Fibroblast of skin of scalp (primary cell): Measurements from ENCODE around the gene SPATS2L.

Experiments
- DNase-seq: peaks from one replicate; pipeline ENCODE4 v3.0.0-alpha.2; 2013

The SPATS2L gene

GRCh38 chr2:200352636-200353035 lies 46.1 kb downstream of the SPATS2L start:
- peak; percentile 51 for DNase-seq

GRCh38 chr2:200353120-200353519 lies 46.6 kb downstream of the SPATS2L start:
- DNase-seq: peak; percentile 35

DNA sequence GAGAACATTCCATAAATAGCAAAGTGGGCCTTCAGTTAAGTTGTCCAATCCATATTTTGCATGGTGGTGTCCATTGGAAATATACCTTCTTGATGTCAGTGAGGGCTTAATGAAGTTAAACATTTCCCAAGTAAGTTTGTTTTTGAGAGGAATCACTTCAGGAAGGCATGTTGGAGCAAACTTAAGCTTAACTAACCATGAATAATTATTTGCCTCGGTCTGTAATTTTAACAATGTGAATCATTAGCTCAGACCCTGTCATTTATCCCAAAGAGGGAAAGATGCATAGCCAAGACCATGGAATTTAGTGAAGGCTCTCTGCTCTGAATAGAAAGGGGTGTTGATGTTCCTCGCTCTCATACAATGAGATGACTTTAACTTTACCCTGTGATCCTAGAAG lies 47.4 kb downstream of the SPATS2L start:
- DNase-seq: no peak

- DNase-seq: no peak
Observed at GRCh38 chr2:200354833-200355751, 48.6 kb downstream of the SPATS2L start.

DNA sequence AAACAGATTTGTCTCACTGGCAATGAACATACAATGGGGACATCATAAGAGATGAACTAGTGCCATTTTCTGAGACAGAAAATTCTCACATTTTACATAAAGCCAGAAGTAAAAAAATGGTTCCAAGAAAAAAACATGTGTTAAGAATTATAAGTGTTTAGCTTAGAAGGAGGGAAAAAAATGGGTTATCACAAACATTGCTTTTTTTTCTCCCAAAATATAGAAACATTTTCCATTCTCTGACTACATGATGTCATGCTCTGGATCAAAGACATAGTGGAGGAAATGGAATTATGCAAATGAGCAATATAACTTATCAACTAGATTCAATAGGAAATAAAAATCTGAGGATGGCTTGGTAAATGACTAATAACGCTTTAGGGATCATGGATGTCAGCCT lies 49.8 kb downstream of the SPATS2L start:
- peak; percentile 45 for DNase-seq

GRCh38 chr2:200356857-200357384 lies 50.4 kb downstream of the SPATS2L start:
- DNase-seq: peak; percentile 97

- peak; percentile 79 for DNase-seq
Observed at GRCh38 chr2:200357845-200358244, 51.4 kb downstream of the SPATS2L start.

- DNase-seq: no peak
Observed at GRCh38 chr2:200359552-200359951, 53.1 kb downstream of the SPATS2L start.

- DNase-seq: no peak
Observed at GRCh38 chr2:200360364-200360763, 53.9 kb downstream of the SPATS2L start.

GRCh38 chr2:200362202-200362917 lies 55.9 kb downstream of the SPATS2L start:
- no peak for DNase-seq

DNA sequence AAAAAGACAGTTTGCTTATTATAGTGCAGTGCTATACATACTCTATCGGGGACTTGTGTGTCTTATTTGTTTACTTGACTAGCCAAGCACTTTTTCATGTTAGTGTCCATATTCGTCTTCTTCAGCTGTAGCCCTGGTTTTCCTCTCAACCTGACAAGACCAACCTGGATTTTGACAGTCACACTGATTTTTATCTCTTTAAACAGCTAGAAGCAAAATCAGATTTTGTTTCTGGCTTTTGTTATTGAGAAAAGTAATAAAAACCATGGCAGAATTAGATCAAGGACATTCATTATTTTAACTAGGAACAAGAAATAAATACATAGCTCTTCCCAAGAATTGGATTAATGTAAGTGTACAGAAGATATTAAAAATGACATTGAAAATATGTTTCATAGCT lies 56.8 kb downstream of the SPATS2L start:
- DNase-seq: no peak

DNA sequence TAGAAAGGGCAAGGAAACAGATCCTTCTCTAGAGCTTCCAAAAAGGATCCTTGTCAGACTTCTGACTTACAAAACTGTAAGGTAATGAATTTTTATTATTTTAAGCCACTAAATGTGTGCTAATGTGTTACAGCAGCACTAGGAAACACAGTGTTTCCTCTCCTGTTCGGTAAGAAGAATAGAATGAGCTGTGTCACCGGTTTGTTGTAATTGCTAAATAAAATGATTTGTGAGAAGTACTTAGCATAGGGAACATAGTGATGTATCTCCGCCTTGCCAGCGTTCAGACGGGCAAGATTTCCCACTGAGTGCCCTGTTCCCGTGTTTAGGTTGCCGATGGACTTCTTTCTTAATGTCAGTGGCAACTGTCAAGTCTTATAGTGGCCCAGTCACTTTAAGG lies 57.6 kb downstream of the SPATS2L start:
- DNase-seq: no peak

- no peak for DNase-seq
Observed at GRCh38 chr2:200364620-200365019, 58.1 kb downstream of the SPATS2L start.

DNA sequence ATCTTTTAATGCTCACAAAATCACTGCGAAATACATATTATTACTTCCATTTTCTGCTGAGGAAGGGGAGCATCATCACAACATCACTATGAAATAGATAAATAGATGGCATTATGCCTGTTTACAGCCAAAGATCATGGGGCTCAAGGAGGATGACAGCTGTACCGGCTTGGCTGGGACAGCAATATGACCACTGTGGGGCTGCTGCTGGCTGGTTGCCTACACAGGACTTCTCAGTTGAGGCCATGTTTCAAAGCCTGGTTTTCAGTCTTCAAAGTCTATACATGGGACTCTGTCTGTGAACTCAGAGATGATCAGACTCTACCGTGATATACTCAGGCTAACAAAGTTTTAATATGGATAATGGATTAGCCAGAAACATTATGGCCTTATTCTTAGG lies 58.7 kb downstream of the SPATS2L start:
- DNase-seq: no peak

- no peak for DNase-seq
Observed at GRCh38 chr2:200367155-200367554, 60.7 kb downstream of the SPATS2L start.

DNA sequence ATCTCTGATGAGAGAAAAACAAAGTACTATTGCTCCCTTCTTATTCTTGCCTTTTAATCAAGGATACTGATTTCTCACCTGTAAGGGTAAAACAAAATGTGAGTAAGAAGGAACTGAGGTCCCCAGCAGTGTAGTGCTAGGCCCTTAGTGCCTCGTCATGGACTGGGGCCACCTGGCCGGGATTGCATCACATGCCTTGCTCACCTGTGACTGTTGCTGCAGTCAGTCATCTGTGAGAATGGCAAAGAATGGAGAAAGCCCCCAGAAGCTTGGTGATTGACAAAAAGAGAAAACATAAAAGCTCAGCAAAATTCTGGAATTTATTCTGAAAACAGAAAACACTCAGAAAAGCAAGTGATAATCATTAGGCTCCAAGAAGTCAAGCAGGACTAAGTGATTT lies 63.4 kb downstream of the SPATS2L start:
- DNase-seq: no peak

DNA sequence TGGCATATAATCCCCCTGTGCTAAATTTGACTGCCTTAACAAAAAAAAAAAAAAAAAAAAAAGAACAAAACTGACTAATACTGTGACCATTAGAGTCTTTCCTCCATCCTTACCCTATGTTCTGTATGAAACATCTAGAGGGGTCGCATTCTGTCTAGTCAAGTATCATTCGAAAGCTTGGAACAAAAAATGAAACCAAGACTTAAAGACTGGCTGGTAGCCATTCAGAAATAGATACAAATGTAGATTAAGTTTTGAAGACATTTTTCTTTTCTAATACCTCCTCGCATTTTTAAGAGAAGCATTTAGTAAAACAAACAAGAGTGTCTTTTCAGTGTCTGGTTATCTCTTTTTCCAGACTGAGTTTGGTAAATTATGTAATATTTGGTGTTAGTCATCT lies 66.7 kb downstream of the SPATS2L start:
- DNase-seq: no peak

- DNase-seq: no peak
Observed at GRCh38 chr2:200373973-200374416, 67.5 kb downstream of the SPATS2L start.

- no peak for DNase-seq
Observed at GRCh38 chr2:200376513-200377354, 70.2 kb downstream of the SPATS2L start.

DNA sequence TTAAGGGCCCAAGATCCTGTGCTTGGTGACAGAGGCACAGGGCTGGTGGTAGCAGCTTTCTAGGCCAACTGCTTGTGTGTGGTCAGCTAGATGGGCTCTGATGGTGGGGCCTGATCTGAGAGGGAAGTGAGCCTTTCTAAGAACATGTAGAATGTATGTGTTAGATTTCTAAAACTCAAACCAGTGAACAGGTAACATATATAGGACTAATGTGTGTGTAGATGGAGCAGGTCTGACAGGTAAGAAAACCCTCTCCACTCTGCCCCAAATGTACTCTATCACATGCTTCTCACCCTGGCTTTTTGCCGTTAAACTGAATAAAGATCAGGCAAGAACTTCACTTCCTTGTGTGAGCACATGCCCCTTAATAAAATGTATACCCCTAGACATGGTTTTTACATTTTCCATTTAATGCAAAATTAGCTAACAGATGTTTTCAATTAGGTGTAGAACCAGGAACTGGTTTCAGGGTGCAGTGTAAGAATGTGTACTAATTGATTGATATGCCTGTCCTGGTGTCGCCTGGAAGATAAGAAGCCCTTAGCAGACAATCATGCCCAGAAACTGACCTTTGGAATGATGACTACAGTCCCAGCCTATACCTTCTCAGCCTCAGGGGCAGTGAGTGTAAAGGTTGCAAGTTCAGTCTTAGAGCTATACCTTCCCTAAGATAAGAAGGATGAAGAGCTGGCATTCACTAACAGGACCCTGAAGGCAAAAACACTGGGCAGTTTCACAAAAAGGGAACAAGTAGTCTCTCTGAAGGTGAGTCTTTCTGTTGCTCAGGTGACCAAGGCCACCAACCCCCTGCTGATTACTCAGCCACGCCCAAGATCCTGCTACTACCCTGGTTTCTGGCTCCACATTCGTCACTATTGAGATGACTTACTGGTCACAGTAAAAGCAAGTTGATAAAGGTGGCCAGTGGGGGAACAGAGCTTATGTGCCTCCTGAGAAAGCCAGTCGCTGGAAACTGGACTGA lies 71.2 kb downstream of the SPATS2L start:
- DNase-seq: no peak

GRCh38 chr2:200378652-200379290 lies 72.3 kb downstream of the SPATS2L start:
- peak; percentile 45 for DNase-seq
